ENCODE measurements around the gene BBS12.

Gene BBS12

GRCh38 chr4:122764071-122764820 lies 31.7 kb downstream of the BBS12 start:
- Histone ChIP-seq H3K79me2 (ENCODE audit: insufficient read depth, low read depth) (no peaks in the 10 kb centered on the region), H2AFZ (ENCODE audit: low read depth) (no peak overlapping the region), H4K20me1 (ENCODE audit: insufficient read depth) (no peaks in the 10 kb centered on the region), H3K27me3 (ENCODE audit: insufficient read depth, low read depth) (no peaks in the 10 kb centered on the region), H3K4me3 (IDR thresholded peaks at IDR 0.05; ENCODE audit: insufficient read depth, low read depth, low read length) (no peak overlapping the region), H3K9ac (no peak overlapping the region), H3K27ac (no peak overlapping the region), H3K4me2 (no peak overlapping the region; the same call in 1 of the 2 replicates), H3K4me1 (ENCODE audit: low read depth, poor library complexity, severe bottlenecking) (peaks cover 17% of the 10 kb centered on the region), H3K36me3 (ENCODE audit: insufficient read depth) (no peaks in the 10 kb centered on the region)
- TF ChIP-seq CTCF (conservative IDR thresholded peaks at IDR 0.05; ENCODE audit: low read depth, low read length), result no peak

GRCh38 chr4:122764821-122765215 lies 32.3 kb downstream of the BBS12 start:
- Histone ChIP-seq H2AFZ (ENCODE audit: low read depth) (0 out of 2 replicates have a peak overlapping the region, but pooled peaks have one; percentile 4), H3K9ac (no peak overlapping the region), H3K4me3 (IDR thresholded peaks at IDR 0.05; ENCODE audit: insufficient read depth, low read depth, low read length) (no peak overlapping the region), H4K20me1 (ENCODE audit: insufficient read depth) (no peaks in the 10 kb centered on the region), H3K79me2 (ENCODE audit: insufficient read depth, low read depth) (no peaks in the 10 kb centered on the region), H3K36me3 (ENCODE audit: insufficient read depth) (no peaks in the 10 kb centered on the region), H3K4me1 (ENCODE audit: low read depth, poor library complexity, severe bottlenecking) (peaks cover 17% of the 10 kb centered on the region), H3K27me3 (ENCODE audit: insufficient read depth, low read depth) (no peaks in the 10 kb centered on the region), H3K27ac (no peak overlapping the region), H3K4me2 (no peak overlapping the region; the same call in 1 of the 2 replicates)
- TF ChIP-seq CTCF (conservative IDR thresholded peaks at IDR 0.05; ENCODE audit: low read depth, low read length), result no peak

GRCh38 chr4:122765692-122766352 lies 33.3 kb downstream of the BBS12 start:
- no peak overlapping the region for H2AFZ ChIP-seq (ENCODE audit: low read depth)
- TF ChIP-seq CTCF (conservative IDR thresholded peaks at IDR 0.05; ENCODE audit: low read depth, low read length), result no peak
- peaks cover 17% of the 10 kb centered on the region for H3K4me1 ChIP-seq (ENCODE audit: low read depth, poor library complexity, severe bottlenecking)
- no peaks in the 10 kb centered on the region for H3K36me3 ChIP-seq (ENCODE audit: insufficient read depth)
- H3K27ac ChIP-seq, result no peak overlapping the region
- H3K4me3 ChIP-seq (IDR thresholded peaks at IDR 0.05; ENCODE audit: insufficient read depth, low read depth, low read length), result no peak overlapping the region
- H3K4me2 ChIP-seq, result no peak overlapping the region
- no peaks in the 10 kb centered on the region for H3K79me2 ChIP-seq (ENCODE audit: insufficient read depth, low read depth)
- no peak overlapping the region for H3K9ac ChIP-seq
- H3K27me3 ChIP-seq (ENCODE audit: insufficient read depth, low read depth), result no peaks in the 10 kb centered on the region
- H4K20me1 ChIP-seq (ENCODE audit: insufficient read depth), result no peaks in the 10 kb centered on the region

GRCh38 chr4:122766353-122766705 lies 33.8 kb downstream of the BBS12 start:
- no peak overlapping the region for H3K4me3 ChIP-seq (IDR thresholded peaks at IDR 0.05; ENCODE audit: insufficient read depth, low read depth, low read length)
- no peaks in the 10 kb centered on the region for H3K36me3 ChIP-seq (ENCODE audit: insufficient read depth)
- H2AFZ ChIP-seq (ENCODE audit: low read depth), result no peak overlapping the region
- TF ChIP-seq CTCF (conservative IDR thresholded peaks at IDR 0.05; ENCODE audit: low read depth, low read length), result no peak
- peaks cover 17% of the 10 kb centered on the region for H3K4me1 ChIP-seq (ENCODE audit: low read depth, poor library complexity, severe bottlenecking)
- H4K20me1 ChIP-seq (ENCODE audit: insufficient read depth), result no peaks in the 10 kb centered on the region
- no peaks in the 10 kb centered on the region for H3K27me3 ChIP-seq (ENCODE audit: insufficient read depth, low read depth)
- H3K4me2 ChIP-seq, result no peak overlapping the region
- no peak overlapping the region for H3K27ac ChIP-seq
- no peaks in the 10 kb centered on the region for H3K79me2 ChIP-seq (ENCODE audit: insufficient read depth, low read depth)
- H3K9ac ChIP-seq, result no peak overlapping the region

Data from KMS-11 (cell line).